Raji (cell line): ENCODE measurements around the gene LINS1.

Source experiments
- POLR2A ChIP-seq: IDR thresholded peaks from 2 replicates; pipeline ENCODE4 v1.6.1; 2011; ENCODE audit warnings: low read depth, low read length, control low read depth; ENCODE audit not compliant: insufficient read depth

The LINS1 gene

DNA sequence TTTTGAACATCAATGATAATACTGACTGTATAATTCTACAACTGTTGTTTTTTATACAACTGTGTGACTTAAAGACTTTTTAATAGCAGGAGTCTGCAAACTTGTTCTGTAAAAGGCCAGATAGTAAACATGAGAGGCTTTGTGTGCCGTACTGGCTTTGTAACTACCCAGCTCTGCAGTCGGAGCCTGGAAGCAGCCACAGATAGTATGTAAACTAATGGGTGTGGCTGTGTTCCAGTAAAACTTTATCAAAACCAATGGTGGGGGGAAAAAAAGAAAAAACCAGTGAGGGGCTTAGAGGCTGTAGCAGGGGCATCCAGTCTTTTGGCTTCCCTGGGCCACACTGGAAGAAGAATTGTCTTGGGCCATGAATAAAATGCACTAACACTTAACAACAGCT, 12.4 kb upstream of the LINS1 start:
- no peak for TF ChIP-seq POLR2A

DNA sequence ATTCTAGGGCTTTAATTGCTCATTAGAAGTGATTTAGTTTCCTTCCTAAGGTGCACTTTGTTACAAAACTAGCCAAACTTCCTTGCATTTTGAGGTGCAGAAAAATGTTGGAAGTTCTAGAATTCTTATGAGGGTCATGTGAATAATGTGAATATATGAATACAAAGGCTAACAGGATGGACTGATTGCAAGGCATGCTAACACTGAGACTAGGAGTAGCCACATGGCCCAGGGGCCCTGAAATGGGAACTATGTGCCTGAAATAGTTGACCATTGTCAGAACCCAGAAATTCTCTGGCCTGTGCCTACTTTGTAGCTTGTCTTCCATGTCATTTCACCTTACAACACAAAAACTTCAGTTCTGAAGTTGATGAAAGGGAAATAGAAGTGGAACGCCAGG, 11.2 kb upstream of the LINS1 start:
- TF ChIP-seq POLR2A: no peak

DNA sequence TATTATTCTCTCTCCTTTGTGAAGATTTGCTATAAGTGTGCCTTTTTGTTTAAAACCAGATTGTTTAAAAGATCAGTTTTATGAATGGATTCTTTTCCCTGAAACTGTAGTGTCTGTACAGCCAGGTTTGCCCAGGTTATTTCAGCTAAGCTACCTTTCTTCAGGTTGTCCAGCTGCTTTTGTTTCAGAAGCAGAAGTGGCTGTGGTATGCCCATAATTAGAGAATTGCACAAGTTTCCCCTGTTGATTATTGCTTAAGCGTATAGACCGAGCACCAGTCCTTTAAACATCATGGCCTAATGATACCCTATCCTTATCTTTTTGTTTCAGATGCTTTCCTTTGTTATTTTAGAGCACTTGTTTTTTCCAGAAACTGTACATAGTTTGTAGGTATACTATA, 10.6 kb upstream of the LINS1 start:
- no peak for TF ChIP-seq POLR2A

DNA sequence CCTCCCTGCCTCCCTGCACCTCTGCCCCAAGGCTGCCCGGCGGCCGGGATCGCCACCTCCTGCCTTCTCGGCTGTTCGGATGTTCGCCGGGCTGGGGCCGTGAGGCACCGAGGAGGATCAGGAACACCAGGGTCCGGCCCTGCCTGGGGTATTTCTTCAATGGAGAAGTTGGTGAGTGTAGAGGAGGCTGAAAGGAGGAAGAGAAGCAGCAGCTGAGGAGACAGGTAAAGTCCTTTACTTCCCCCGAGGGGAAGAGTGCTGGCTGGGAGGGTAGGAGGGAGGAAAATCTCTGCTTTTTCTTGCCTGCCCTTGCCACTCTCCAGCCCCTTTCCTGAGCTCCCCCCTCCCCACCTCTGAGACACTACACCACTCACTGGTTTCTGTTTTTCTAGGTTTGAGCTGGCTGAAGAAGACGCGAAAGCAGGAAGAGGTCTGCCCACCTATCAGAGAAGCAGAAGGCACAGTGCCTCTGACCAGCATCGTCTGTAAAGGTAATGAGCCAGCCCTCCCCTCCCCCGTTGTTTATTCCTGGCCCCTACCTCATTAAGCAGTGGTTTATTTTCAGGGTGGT, 924 bp upstream of the LINS1 start:
- TF ChIP-seq POLR2A: peak; percentile 43; the same call in 1 of the 2 replicates

DNA sequence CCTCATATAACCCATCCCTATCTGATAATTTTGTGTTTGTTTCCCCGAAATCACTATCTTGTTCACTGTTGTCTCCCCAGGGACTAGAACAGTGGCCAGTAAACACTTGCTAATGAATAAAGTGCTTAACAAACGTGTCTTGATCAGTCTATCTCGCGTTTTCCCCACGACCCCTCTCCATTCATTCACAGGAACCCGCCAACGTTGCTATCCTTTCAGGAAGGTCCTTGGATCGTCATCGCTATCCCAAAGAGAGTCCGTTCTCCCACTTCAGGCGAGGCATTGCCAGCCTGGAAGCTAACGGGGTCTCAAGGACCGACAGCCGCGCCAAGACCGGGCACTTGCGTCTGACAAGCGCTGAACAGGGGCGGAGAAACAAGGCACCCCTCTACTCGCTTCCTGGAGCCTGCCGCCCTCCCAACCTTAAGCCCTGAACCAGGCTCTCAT, 344 bp downstream of the LINS1 start:
- no peak for TF ChIP-seq POLR2A

DNA sequence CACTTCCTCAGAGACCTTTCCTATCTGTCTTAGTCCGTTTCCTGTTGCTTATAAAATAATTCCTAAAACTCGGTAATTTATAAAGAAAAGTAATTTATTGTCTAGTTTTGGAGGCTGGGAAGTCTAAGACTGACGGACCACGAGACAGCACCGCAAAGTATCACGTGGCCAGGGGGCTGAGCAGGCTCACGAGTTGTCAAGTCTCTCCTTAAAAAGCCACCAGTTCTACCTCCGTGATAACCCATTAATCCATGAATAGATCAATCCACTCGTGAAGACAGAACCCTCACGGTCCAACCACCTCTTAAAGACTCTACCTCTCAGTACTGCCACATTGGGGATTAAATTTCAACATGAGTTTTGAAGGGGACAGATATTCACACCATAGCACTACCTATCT, 821 bp downstream of the LINS1 start:
- no peak for TF ChIP-seq POLR2A

DNA sequence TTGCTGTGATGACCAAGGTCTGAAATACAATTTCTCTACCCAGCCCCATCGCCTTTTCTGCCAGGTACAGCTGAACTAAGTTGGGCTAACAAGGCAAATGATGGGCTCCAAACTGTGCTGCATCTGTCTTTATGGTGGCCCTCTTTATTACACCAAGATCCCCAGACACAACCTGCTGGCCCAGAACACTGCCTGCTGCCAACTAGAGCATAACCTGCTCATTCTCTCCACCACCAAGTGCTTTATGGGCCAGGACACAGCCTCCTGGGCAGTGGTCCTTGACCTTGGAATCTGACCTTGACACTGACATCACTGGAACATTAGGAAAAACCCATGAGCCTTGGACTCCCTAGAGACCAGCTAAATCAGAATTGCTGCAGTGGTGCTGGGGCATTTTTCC, 3.3 kb downstream of the LINS1 start:
- TF ChIP-seq POLR2A: no peak

DNA sequence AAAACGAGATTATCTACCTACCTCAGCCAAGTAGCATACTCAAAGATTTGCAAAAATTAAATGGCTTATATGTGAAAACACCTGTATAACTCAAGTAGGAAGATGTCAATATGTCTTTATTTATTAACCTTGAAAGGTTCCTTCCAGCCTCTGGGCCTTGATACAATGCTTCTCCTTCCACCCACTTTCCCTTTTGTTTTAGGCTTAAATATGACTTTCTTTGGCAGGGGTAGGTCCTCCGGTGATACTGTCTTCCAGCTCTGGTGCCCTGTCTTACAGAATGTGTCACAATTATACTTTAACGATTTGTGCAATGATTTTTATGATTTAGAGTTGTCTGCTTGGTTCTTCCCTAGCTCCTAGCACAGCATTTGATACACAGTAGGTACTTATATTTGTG, 4.1 kb downstream of the LINS1 start:
- no peak for TF ChIP-seq POLR2A

DNA sequence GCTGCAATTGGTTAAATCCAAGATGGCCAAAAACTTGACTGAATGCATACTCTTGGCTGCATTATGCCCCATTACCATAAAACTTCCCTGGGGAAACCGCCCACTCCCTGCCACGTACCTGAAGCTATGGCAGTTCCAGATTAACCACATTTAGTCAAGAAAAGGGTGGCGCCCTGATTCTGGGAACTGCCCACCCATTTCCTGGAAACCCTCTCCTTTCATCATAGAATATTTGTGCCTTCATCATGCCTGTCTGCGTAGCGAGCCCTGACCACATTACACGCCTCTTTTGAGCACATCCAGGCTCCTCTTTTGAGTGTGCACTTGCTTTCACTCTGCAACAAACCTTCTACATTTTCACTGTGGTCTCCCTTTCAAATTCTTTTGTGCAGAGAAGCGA, 5.2 kb downstream of the LINS1 start:
- no peak for TF ChIP-seq POLR2A

DNA sequence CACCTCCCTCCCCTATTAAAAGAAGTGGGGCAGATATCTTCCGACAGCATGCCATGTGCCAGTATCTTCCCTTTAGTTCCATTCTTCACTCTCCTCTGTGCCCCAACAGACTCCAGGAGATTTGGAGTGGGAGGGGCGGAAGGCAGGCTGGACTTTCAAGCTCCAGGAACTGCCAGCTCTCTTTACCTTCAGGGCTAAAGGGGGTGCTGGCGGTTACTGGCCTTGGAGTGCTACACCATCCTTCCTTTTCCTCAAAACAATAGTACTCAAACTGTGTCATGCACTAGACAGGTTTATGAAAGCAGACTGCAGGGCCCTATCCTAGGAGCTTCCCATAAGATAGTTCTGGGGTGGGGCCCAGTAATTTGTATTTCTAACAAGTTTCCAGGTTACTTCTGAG, 6.0 kb downstream of the LINS1 start:
- TF ChIP-seq POLR2A: no peak

DNA sequence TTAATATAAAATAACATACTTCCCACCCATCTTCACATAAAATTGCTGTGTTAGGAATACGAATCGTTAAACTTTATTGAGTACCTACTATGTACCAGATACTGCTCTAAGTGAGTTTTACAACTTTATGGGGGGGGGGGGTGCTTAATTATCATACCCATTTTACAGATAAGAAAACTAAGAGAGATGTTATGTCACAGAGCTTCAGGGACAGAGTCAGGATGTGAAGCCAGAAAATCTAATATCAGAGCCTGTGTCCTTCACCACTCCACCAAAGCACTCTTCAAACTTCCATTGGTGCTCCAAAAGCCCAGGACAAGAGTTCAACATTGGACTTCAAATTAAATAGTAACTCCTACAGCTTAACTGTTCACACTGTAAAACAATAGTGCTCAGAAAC, 8.6 kb downstream of the LINS1 start:
- no peak for TF ChIP-seq POLR2A

DNA sequence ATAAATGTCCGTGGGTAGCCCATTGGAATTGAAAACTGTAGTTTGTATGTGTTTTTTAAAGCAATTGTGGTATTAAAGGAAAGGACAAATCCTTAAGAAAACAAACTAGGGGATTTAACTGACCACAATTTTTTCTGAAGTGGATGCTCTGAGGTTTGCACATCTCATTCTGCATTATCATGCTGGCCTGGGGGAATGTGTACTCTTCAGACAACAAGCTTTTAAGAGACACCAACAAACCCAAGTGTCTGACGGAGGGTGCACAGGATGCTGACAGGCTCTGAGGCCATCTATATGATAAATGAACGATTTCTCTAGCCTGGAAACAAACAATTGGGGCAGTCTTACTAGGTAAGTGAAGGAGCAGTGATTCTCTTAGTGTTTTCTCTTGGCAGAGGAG, 9.1 kb downstream of the LINS1 start:
- TF ChIP-seq POLR2A: no peak

DNA sequence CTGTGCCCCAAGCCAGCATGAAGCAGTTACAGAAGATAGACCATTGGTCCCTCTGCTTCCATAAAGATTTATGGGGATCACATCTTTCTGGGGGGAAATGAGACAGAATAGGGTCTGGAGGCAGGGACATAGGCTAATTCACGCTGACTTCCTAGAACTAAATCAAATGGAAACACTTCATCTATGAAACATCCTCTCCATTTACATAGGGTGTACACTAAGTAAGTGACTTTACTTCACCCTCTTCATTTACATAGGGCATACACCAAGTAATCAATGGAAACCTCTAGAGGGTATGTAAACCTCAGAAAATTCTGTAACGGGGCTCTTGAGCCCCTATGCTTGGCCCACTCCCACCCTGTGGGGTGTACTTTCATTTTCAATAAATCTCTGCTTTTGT, 10.1 kb downstream of the LINS1 start:
- no peak for TF ChIP-seq POLR2A

DNA sequence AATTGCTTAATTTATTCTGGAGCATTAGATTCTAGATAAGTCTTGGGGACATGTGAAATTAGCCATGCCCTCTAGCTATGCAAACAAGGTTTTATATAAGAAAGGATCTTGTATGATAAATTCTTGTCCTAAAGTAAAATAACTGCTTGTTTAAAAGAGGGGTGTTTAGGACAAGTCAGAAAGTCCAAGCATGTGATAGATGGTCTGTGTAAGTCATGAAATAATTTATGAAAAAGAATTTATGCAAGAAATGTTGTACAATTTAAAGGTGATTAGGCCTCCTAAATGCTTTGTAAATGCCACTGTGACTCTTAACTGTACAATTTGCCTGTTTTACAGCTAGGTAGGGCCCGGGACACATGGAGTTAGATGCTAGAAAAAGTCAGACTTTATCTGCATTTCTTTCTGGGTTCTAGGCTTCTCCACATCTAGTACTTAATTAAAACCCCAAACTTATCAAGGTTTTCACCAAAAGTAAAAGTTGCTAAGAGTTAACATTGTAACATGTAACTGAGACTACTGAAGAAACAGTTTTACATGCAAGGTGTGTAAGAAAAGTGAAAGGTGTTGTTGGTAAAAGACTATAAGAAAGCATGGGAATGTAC, 13.2 kb downstream of the LINS1 start:
- no peak for TF ChIP-seq POLR2A

DNA sequence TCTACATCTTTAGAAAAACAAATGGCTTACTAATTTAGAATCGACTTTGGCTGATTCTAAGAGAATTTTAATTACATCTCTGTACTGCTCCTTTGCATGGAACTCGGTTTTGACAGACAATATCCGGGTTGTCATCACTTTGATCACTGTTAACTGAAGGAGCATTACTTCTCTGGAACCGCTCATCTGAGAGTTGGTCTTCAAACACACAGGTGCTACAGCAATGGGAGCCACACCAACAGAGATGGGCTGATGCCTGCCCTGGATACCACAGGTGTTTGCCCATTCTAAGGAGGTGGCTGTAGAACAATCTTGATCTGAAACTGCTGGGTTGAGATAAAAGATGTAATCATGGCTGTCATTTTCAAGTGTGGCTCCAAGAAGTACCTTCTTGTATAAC, 21.6 kb downstream of the LINS1 start:
- no peak for TF ChIP-seq POLR2A

DNA sequence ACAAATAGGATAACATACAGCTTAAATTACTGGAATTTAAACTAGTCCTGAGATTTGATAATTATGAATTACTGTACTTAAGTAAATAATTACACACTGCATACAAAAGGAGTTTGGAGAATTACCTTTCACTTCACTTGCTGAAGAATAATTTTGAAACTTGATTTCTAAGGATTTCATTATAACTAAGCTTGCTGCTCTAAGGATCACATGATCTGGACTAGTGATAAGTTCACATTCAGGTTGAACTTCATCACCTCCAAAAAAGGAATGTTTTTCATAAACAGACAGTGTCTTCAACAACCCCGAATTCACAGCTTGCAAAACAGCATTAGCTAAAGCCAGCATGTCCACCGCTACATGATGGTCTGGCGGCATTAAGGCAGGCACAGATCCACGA, 28.5 kb downstream of the LINS1 start:
- TF ChIP-seq POLR2A: no peak

DNA sequence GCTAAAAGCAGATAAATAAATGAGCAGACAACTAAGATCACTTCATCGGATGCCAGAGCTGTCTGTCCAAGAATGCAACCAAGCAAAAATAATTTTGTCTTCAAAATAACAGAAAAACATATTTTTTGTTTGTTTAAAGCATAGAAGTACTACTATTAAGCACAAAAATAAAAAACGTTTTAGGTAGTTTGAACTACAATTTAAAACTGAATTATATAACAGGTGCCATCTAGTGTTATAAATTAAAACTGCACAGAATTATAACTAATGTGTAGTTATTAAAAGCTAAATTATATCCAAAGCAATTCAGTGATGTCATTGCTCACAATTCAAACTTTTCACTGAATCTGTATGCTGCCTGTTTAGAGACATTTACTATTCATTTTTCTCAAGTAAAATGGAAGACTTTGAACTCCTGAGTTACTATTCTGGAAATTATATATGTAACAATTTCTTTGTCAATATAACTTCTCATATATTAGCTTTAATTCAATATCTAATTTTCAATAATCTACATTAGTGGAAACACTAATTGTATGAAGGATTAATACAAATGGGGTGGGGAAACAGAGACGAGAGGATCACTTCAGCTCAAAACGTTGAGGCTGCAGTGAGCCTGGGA, 29.5 kb downstream of the LINS1 start:
- TF ChIP-seq POLR2A: no peak
